CD14-positive monocyte (primary cell): Measurements from ENCODE around the gene PET100. TPM values are rescaled to one million over a fixed set of nuclear protein-coding genes. Genes with fewer than 3 reads are reported as not detected.

ENCODE experiments used
- DNase-seq, 3 donors: peaks; one replicate each; pipeline ENCODE4 v3.0.0-alpha.2; 2011 to 2022
- H2AFZ ChIP-seq: 2 replicates; pipeline ENCODE4 v1.6.0; 2012; ENCODE audit warnings: mild to moderate bottlenecking, low read depth, low read length, inconsistent platforms; ENCODE audit not compliant: insufficient read depth, poor library complexity, severe bottlenecking
- H3K27ac ChIP-seq, 2 donors: 1 replicate in 1 of 2; 2 replicates in 1 of 2; pipeline ENCODE4 v1.5.1; 2012 to 2013; ENCODE audit warnings: low read length in 2 of 2, control low read depth in 1 of 2, inconsistent platforms in 1 of 2, low read depth in 1 of 2, mild to moderate bottlenecking in 1 of 2
- H3K27me3 ChIP-seq, 2 donors: one replicate each; pipeline versions ENCODE4 v1.6.0 to v1.6.1; 2011 to 2013; ENCODE audit warnings: low read length in 2 of 2; ENCODE audit not compliant: control insufficient read depth in 2 of 2, insufficient read depth in 2 of 2
- H3K36me3 ChIP-seq, 2 donors: replicated peaks in 1 of 2; 1 replicate in 1 of 2; 2 replicates in 1 of 2; pipeline versions ENCODE4 v1.5.1 to v1.6.1; 2012 to 2013; ENCODE audit warnings: low read length in 2 of 2, control low read depth in 1 of 2, inconsistent platforms in 1 of 2, mild to moderate bottlenecking in 1 of 2; ENCODE audit not compliant: insufficient read depth in 2 of 2, control insufficient read depth in 1 of 2
- H3K4me1 ChIP-seq, 2 donors: 1 replicate in 1 of 2; 2 replicates in 1 of 2; pipeline versions ENCODE4 v1.5.1 to v1.6.1; 2012 to 2013; ENCODE audit warnings: low read length in 2 of 2, control low read depth in 1 of 2, inconsistent platforms in 1 of 2, mild to moderate bottlenecking in 1 of 2, moderate library complexity in 1 of 2; ENCODE audit not compliant: insufficient read depth in 2 of 2, control insufficient read depth in 1 of 2
- H3K4me2 ChIP-seq: replicated peaks from 2 replicates; pipeline ENCODE3; 2012; ENCODE audit warnings: low read length, moderate library complexity, mild to moderate bottlenecking; ENCODE audit not compliant: poor library complexity, severe bottlenecking; ENCODE audit errors: extremely low read depth
- H3K4me3 ChIP-seq, 3 experiments: fragments of 200-600 bp in 1 of 3; sonication (generic) in 1 of 3; replicated peaks in 1 of 3; 1 replicate in 2 of 3; 2 replicates in 1 of 3; pipeline ENCODE4 v1.5.1; 2011 to 2013; ENCODE audit warnings: low read length in 3 of 3, mild to moderate bottlenecking in 3 of 3, control low read depth in 2 of 3, low read depth in 2 of 3, inconsistent platforms in 1 of 3, moderate library complexity in 1 of 3
- H3K79me2 ChIP-seq: 2 replicates; pipeline ENCODE4 v1.6.0; 2012; ENCODE audit warnings: mild to moderate bottlenecking, control low read depth, inconsistent platforms, low read length, moderate library complexity; ENCODE audit not compliant: insufficient read depth
- H3K9ac ChIP-seq: 2 replicates; pipeline ENCODE4 v1.6.0; 2017; ENCODE audit warnings: low read length, mild to moderate bottlenecking; ENCODE audit not compliant: insufficient read depth, poor library complexity, severe bottlenecking
- H3K9me3 ChIP-seq, 2 donors: replicated peaks in 1 of 2; 1 replicate in 1 of 2; 2 replicates in 1 of 2; pipeline versions ENCODE4 v1.5.1 to v1.6.1; 2012 to 2013; ENCODE audit warnings: low read length in 2 of 2, control low read depth in 1 of 2; ENCODE audit not compliant: control insufficient read depth in 1 of 2, insufficient read depth in 1 of 2
- H4K20me1 ChIP-seq: 2 replicates; pipeline ENCODE4 v1.6.0; 2012; ENCODE audit warnings: mild to moderate bottlenecking, low read length, control low read depth, moderate library complexity; ENCODE audit not compliant: insufficient read depth
- H3K27ac Mint-ChIP-seq, 7 donors: one replicate each; pipeline ENCODE4 v1.8.0; 2020; ENCODE audit warnings: mild to moderate bottlenecking in 7 of 7, mixed read lengths in 7 of 7, moderate library complexity in 6 of 7, inconsistent platforms in 2 of 7
- H3K27me3 Mint-ChIP-seq, 3 donors: one replicate each; pipeline ENCODE4 v1.8.0; 2021 to 2022; ENCODE audit warnings: low read depth in 3 of 3, mild to moderate bottlenecking in 3 of 3, mixed read lengths in 3 of 3, moderate library complexity in 3 of 3, inconsistent platforms in 1 of 3
- H3K36me3 Mint-ChIP-seq, 2 donors: one replicate each; pipeline ENCODE4 v1.8.0; 2020; ENCODE audit warnings: mixed read lengths in 2 of 2, inconsistent platforms in 1 of 2, mild to moderate bottlenecking in 1 of 2
- H3K4me1 Mint-ChIP-seq: one replicate; pipeline ENCODE4 v1.8.0; 2020; ENCODE audit warnings: mild to moderate bottlenecking, mixed read lengths
- H3K4me3 Mint-ChIP-seq, 2 donors: one replicate each; pipeline ENCODE4 v1.8.0; 2020; ENCODE audit warnings: mild to moderate bottlenecking in 2 of 2, mixed read lengths in 2 of 2, moderate library complexity in 1 of 2
- H3K9me3 Mint-ChIP-seq, 7 donors: one replicate each; pipeline ENCODE4 v1.8.0; 2020 to 2022; ENCODE audit warnings: mixed read lengths in 7 of 7, mild to moderate bottlenecking in 6 of 7, moderate library complexity in 6 of 7, inconsistent platforms in 2 of 7
- CTCF ChIP-seq: fragments of 200-600 bp; IDR thresholded peaks from one replicate; pipeline ENCODE4 v1.8.0; 2022; ENCODE audit warnings: antibody characterized with exemption, mild to moderate bottlenecking
- WGBS: methylation state at CpG from one replicate; pipeline ENCODE4 v1.1.5; 2013; ENCODE audit warnings: missing lambda C conversion rate; ENCODE audit not compliant: insufficient coverage; 5-methylcytosine and 5-hydroxymethylcytosine counted together
- intact Hi-C, 2 donors: fragments of 100-400 bp; cut with micrococcal nuclease; formaldehyde crosslinking; loops; one replicate each; pipeline versions ENCODE4 v1.15.0 to v1.15.1; 2023
- polyA plus RNA-seq, 3 donors: library from polyadenylated mRNA; depleted of rRNA in 1 of 3; unstranded in 2 of 3; stranded (reverse) in 1 of 3; fragments of 300-500 nt in 2 of 3; fragments of >200 nt in 1 of 3; fragmentation: Illumina TruSeq in 2 of 3; gene quantifications; 1 replicate in 2 of 3; 2 replicates in 1 of 3; pipeline ENCODE4 v1.2.3, GENCODE V29; 2012 to 2021

Gene PET100
- polyA plus RNA-seq, 3 donors = 64.6 to 386 (median 300) TPM

GRCh38 chr19:7641290-7642276, 12.0 kb downstream of the PET100 start:
- 91% methylated on average over 26 of the region's 43 CpGs for WGBS
- no peak overlapping the region for H3K27ac ChIP-seq
- peaks cover 0 to 1% (median 0%) of the 10 kb centered on the region in 3 donors for H3K27me3 Mint-ChIP-seq
- peaks cover 0 to 2% (median 0%) of the 10 kb centered on the region in 7 donors for H3K9me3 Mint-ChIP-seq
- H3K36me3 Mint-ChIP-seq = peaks cover 48 to 75% of the 10 kb centered on the region in 2 donors
- intact Hi-C loops = no loop called here
- no peak overlapping the region for H3K4me3 Mint-ChIP-seq
- no peaks in the 10 kb centered on the region for H3K27me3 ChIP-seq
- H3K4me2 ChIP-seq = no peak overlapping the region
- H4K20me1 ChIP-seq = peaks cover 76% of the 10 kb centered on the region
- no peak overlapping the region for H3K4me3 ChIP-seq
- H3K4me1 Mint-ChIP-seq = peaks cover 67% of the 10 kb centered on the region
- H3K79me2 ChIP-seq = peaks cover 90% of the 10 kb centered on the region
- no peak for DNase-seq
- no peak for TF ChIP-seq CTCF
- no peaks in the 10 kb centered on the region for H3K9me3 ChIP-seq
- peaks cover 47 to 67% of the 10 kb centered on the region in 2 donors for H3K36me3 ChIP-seq
- H3K27ac Mint-ChIP-seq = peak overlapping the region in 2 of 7 donors; percentile 35 to 74
- peaks cover 65 to 80% of the 10 kb centered on the region in 2 donors for H3K4me1 ChIP-seq
- no peak overlapping the region for H3K9ac ChIP-seq
- no peak overlapping the region for H2AFZ ChIP-seq

- Mint-ChIP-seq H3K27me3 (peaks cover 0 to 1% (median 0%) of the 10 kb centered on the region in 3 donors), H3K36me3 (peaks cover 49 to 82% of the 10 kb centered on the region in 2 donors), H3K9me3 (peaks cover 0 to 2% (median 0%) of the 10 kb centered on the region in 7 donors), H3K4me3 (no peak overlapping the region), H3K4me1 (peaks cover 67% of the 10 kb centered on the region), H3K27ac (peak overlapping the region in 5 of 7 donors; percentile 35 to 81 (median 58))
- Histone ChIP-seq H4K20me1 (peaks cover 76% of the 10 kb centered on the region), H3K36me3 (peaks cover 55 to 75% of the 10 kb centered on the region in 2 donors), H3K79me2 (peaks cover 90% of the 10 kb centered on the region), H3K4me2 (no peak overlapping the region), H3K9me3 (no peaks in the 10 kb centered on the region), H3K4me1 (peaks cover 70 to 85% of the 10 kb centered on the region in 2 donors), H3K27me3 (no peaks in the 10 kb centered on the region), H3K9ac (no peak overlapping the region), H3K4me3 (no peak overlapping the region), H2AFZ (no peak overlapping the region), H3K27ac (peak overlapping the region in 1 of 2 donors; percentile 87)
- intact Hi-C loops = no loop called here
- DNase-seq = no peak
- 98% methylated on average over 24 of the region's 27 CpGs for WGBS
- no peak for TF ChIP-seq CTCF
Measured at GRCh38 chr19:7642295-7643030, 12.9 kb downstream of the PET100 start.
